Hepatocyte (in vitro differentiated cells): ENCODE measurements around the gene TNS3.

Experiments used
- EZH2phosphoT487 ChIP-seq: fragments of 200-600 bp; sonication (generic); IDR thresholded peaks from one replicate; pipeline ENCODE4 v1.6.1; 2018; ENCODE audit warnings: antibody characterized with exemption, mild to moderate bottlenecking, low read depth, moderate library complexity; ENCODE audit not compliant: unreplicated experiment, severe bottlenecking
- TF ChIP-seq, protein P1 (sequence below): fragments of 200-600 bp; sonication (generic); IDR thresholded peaks from 2 replicates; pipeline ENCODE4 v1.5.1; 2016; ENCODE audit warnings: antibody characterized with exemption, mild to moderate bottlenecking; ENCODE audit not compliant: poor library complexity

- TF ChIP-seq EZH2phosphoT487 = no peak
- TF ChIP-seq, protein P1, sequence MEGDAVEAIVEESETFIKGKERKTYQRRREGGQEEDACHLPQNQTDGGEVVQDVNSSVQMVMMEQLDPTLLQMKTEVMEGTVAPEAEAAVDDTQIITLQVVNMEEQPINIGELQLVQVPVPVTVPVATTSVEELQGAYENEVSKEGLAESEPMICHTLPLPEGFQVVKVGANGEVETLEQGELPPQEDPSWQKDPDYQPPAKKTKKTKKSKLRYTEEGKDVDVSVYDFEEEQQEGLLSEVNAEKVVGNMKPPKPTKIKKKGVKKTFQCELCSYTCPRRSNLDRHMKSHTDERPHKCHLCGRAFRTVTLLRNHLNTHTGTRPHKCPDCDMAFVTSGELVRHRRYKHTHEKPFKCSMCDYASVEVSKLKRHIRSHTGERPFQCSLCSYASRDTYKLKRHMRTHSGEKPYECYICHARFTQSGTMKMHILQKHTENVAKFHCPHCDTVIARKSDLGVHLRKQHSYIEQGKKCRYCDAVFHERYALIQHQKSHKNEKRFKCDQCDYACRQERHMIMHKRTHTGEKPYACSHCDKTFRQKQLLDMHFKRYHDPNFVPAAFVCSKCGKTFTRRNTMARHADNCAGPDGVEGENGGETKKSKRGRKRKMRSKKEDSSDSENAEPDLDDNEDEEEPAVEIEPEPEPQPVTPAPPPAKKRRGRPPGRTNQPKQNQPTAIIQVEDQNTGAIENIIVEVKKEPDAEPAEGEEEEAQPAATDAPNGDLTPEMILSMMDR = no peak
Measured at GRCh38 chr7:47415318-47416212, 166.3 kb downstream of the TNS3 start.
